Vagina (tissue), 2 donors: ENCODE results near the gene CASZ1. TPM values are rescaled to one million over a fixed set of nuclear protein-coding genes. Genes with fewer than 3 reads are reported as not detected.

Source experiments
- DNase-seq, 2 donors: peaks; one replicate each; pipeline ENCODE4 v3.0.0-alpha.2; 2017; ENCODE audit errors: extremely low spot score in 2 of 2
- H3K27ac ChIP-seq: fragments of 200-600 bp; sonication (generic); one replicate; pipeline ENCODE4 v1.5.1; 2019
- H3K27me3 ChIP-seq: fragments of 200-600 bp; sonication (generic); one replicate; pipeline ENCODE4 v1.5.1; 2019
- H3K36me3 ChIP-seq, 2 donors: fragments of 200-600 bp; sonication (generic); one replicate each; pipeline ENCODE4 v1.5.1; 2017 to 2019
- H3K4me1 ChIP-seq: fragments of 200-600 bp; sonication (generic); one replicate; pipeline ENCODE4 v1.5.1; 2019
- H3K4me3 ChIP-seq, 2 donors: fragments of 200-600 bp; sonication (generic); 1 replicate in 1 of 2; 2 replicates in 1 of 2; pipeline ENCODE4 v1.5.1; 2016 to 2019
- H3K9me3 ChIP-seq: fragments of 200-600 bp; sonication (generic); one replicate; pipeline ENCODE4 v1.5.1; 2019
- CTCF ChIP-seq, 3 experiments: fragments of 450-650 bp in 2 of 3; fragments of 200-600 bp in 1 of 3; sonication (generic) in 1 of 3; IDR thresholded peaks; one replicate each; pipeline ENCODE4 v1.5.1; 2017 to 2019; ENCODE audit warnings: antibody characterized with exemption in 3 of 3, mild to moderate bottlenecking in 2 of 3, moderate library complexity in 2 of 3
- POLR2A ChIP-seq, 2 donors: fragments of 450-650 bp; IDR thresholded peaks; one replicate each; pipeline ENCODE4 v1.6.1; 2017; ENCODE audit warnings: antibody characterized with exemption in 2 of 2, mild to moderate bottlenecking in 2 of 2, moderate library complexity in 2 of 2
- POLR2AphosphoS5 ChIP-seq, 2 donors: sonication (generic); formaldehyde crosslinking; IDR thresholded peaks; one replicate each; pipeline ENCODE4 v1.9.0; 2017; ENCODE audit warnings: antibody characterized with exemption in 2 of 2, mild to moderate bottlenecking in 2 of 2, low read depth in 1 of 2; ENCODE audit not compliant: insufficient read depth in 1 of 2
- intact Hi-C: fragments of 100-400 bp; cut with DNase I; formaldehyde crosslinking; loops from one replicate; pipeline ENCODE4 v1.15.1; 2023
- total RNA-seq: library from RNA; depleted of rRNA; stranded (reverse); fragments of >200 nt; gene quantifications from one replicate; pipeline ENCODE4 v1.2.3, GENCODE V29; 2016

CASZ1 gene
- total RNA-seq, 1 donor from 2014 or later = 30.7 TPM

GRCh38 chr1:10682108-10682445, 114.4 kb downstream of the CASZ1 start:
- no peak overlapping the region for H3K27ac ChIP-seq
- no peaks in the 10 kb centered on the region for H3K27me3 ChIP-seq
- H3K4me1 ChIP-seq = peaks cover 73% of the 10 kb centered on the region
- H3K4me3 ChIP-seq = no peak overlapping the region
- intact Hi-C loops = loop anchor here (10.0 kb wide), 1 partner anchor 113 kb away; the partner anchor contains the start of gene CASZ1
- no peak for DNase-seq
- H3K9me3 ChIP-seq = no peaks in the 10 kb centered on the region
- no peaks in the 10 kb centered on the region for H3K36me3 ChIP-seq
- TF ChIP-seq CTCF (IDR thresholded peaks at IDR 0.05) (no peak), POLR2A (IDR thresholded peaks at IDR 0.05) (no peak), POLR2AphosphoS5 (IDR thresholded peaks at IDR 0.05; ENCODE audit: insufficient read depth in 1 of 2, low read depth in 1 of 2) (no peak)

- TF ChIP-seq POLR2AphosphoS5 (IDR thresholded peaks at IDR 0.05; ENCODE audit: insufficient read depth in 1 of 2, low read depth in 1 of 2) (no peak), POLR2A (IDR thresholded peaks at IDR 0.05) (no peak), CTCF (IDR thresholded peaks at IDR 0.05) (no peak)
- no peak overlapping the region for H3K27ac ChIP-seq
- intact Hi-C loops = loop anchor here (10.0 kb wide), 1 partner anchor 113 kb away; the partner anchor contains the start of gene CASZ1
- no peaks in the 10 kb centered on the region for H3K9me3 ChIP-seq
- H3K4me1 ChIP-seq = peaks cover 71% of the 10 kb centered on the region
- DNase-seq = no peak
- no peak overlapping the region for H3K4me3 ChIP-seq
- no peaks in the 10 kb centered on the region for H3K36me3 ChIP-seq
- H3K27me3 ChIP-seq = no peaks in the 10 kb centered on the region
Observed at GRCh38 chr1:10681296-10682107, 114.9 kb downstream of the CASZ1 start.

GRCh38 chr1:10680487-10680886, 116.0 kb downstream of the CASZ1 start:
- H3K4me1 ChIP-seq = peaks cover 73% of the 10 kb centered on the region

GRCh38 chr1:10679496-10680220, 116.8 kb downstream of the CASZ1 start:
- Histone ChIP-seq H3K4me1 (peaks cover 73% of the 10 kb centered on the region), H3K9me3 (no peaks in the 10 kb centered on the region), H3K27me3 (no peaks in the 10 kb centered on the region), H3K4me3 (no peak overlapping the region), H3K27ac (no peak overlapping the region), H3K36me3 (no peaks in the 10 kb centered on the region)
- intact Hi-C loops = loop anchor here (10.0 kb wide), 1 partner anchor 115 kb away; the partner anchor contains the start of gene CASZ1
- no peak for TF ChIP-seq POLR2AphosphoS5 (IDR thresholded peaks at IDR 0.05; ENCODE audit: insufficient read depth in 1 of 2, low read depth in 1 of 2)
- TF ChIP-seq CTCF (IDR thresholded peaks at IDR 0.05) = no peak
- no peak for DNase-seq

More at GRCh38 chr1:10680487-10680886, 116.0 kb downstream of the CASZ1 start:
- intact Hi-C loops = loop anchor here (10.0 kb wide), 1 partner anchor 114 kb away; the partner anchor contains the start of gene CASZ1
- Histone ChIP-seq H3K36me3 (no peaks in the 10 kb centered on the region), H3K4me3 (no peak overlapping the region), H3K27me3 (no peaks in the 10 kb centered on the region), H3K9me3 (no peaks in the 10 kb centered on the region), H3K27ac (no peak overlapping the region)
- TF ChIP-seq CTCF (IDR thresholded peaks at IDR 0.05) (no peak), POLR2AphosphoS5 (IDR thresholded peaks at IDR 0.05; ENCODE audit: insufficient read depth in 1 of 2, low read depth in 1 of 2) (no peak), POLR2A (IDR thresholded peaks at IDR 0.05) (no peak)
- no peak for DNase-seq
